ENCODE measurements around the gene CEP57. TPM values are rescaled to one million over a fixed set of nuclear protein-coding genes. Genes with fewer than 3 reads are reported as not detected.
A peak's percentile ranks its signal among the peaks of the same experiment; 100 is the strongest.

Gene CEP57
- total and polyA plus RNA-seq, 2 of the 13 experiments (the other 11 are each of a cell fraction or from before 2014, with no cell fraction given) = 34.3 to 59.4 TPM

DNA sequence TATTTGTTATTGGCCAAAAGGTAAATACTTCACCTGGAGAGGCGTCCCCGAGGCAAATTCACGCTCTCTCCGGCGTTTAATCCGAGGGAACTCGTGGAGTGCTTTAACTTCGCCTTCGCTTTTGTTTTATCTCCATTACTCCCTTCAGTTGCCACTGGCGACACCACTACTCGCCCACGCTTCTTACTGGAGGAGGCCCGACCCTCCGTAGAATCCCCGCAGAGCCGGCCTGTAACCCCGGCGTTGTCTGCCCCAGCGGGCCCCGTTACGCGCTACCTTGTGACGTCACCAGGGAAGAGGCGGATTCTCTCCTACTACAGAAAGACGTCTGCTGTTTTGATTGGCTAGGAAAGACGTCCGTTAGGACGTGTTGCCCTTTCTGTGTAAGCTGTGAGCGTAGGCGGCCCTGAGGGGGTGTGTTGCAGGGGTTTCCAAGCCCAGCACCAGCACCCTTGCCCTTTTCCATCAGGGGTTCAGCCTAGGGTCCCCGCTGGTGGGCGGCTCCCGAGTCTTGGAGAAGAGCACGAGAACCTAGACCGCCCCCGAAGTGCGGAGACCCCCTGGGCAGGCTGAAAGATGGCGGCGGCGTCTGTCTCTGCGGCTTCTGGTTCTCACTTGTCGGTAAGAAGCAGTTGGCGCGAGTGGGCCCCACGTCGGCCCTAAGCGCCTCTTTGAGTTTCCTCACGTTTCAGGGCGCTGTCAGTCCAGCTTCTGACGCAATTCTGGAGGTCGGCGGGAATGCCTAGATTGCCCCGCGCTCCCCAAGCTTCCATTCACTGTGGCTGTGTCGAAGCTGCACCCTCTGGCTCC, at the start of gene CEP57 (continued):
- TF ChIP-seq ZBTB38 (CRISPR knock-in tag; IDR thresholded peaks at IDR 0.05) (no peak), ZBTB1 (CRISPR knock-in tag; IDR thresholded peaks at IDR 0.05; ENCODE audit: borderline replicate concordance) (no peak), ZNF776 (CRISPR knock-in tag; IDR thresholded peaks at IDR 0.05) (no peak), POGZ (CRISPR knock-in tag; IDR thresholded peaks at IDR 0.05) (no peak), ZNF343 (CRISPR knock-in tag; IDR thresholded peaks at IDR 0.05) (peak; percentile 9; the same call in 1 of the 2 replicates), SNAI1 (CRISPR knock-in tag; IDR thresholded peaks at IDR 0.05; ENCODE audit: borderline replicate concordance) (0 out of 2 replicates have a peak, but pooled peaks have one; percentile 9), ZKSCAN8 (CRISPR knock-in tag; IDR thresholded peaks at IDR 0.05; ENCODE audit: borderline replicate concordance) (no peak), CREB1 (IDR thresholded peaks at IDR 0.05) (peak; percentile 100), CREB1 (CRISPR knock-in tag; IDR thresholded peaks at IDR 0.05) (peak; percentile 96), YY1 (IDR thresholded peaks at IDR 0.05; ENCODE audit: insufficient read depth, insufficient replicate concordance, low read depth, low read length) (peak; percentile 85), ZNF563 (CRISPR knock-in tag; IDR thresholded peaks at IDR 0.05) (0 out of 2 replicates have a peak, but pooled peaks have one; percentile 32), RARA (CRISPR knock-in tag; IDR thresholded peaks at IDR 0.05) (0 out of 2 replicates have a peak, but pooled peaks have one; percentile 8), ZNF619 (CRISPR knock-in tag; IDR thresholded peaks at IDR 0.05) (no peak; the same call in 1 of the 2 replicates), TMF1 (CRISPR knock-in tag; IDR thresholded peaks at IDR 0.05; ENCODE audit: low read depth) (no peak), ATRX (CRISPR knock-in tag; IDR thresholded peaks at IDR 0.05; ENCODE audit: borderline replicate concordance) (no peak)
- TF ChIP-seq, protein P1, sequence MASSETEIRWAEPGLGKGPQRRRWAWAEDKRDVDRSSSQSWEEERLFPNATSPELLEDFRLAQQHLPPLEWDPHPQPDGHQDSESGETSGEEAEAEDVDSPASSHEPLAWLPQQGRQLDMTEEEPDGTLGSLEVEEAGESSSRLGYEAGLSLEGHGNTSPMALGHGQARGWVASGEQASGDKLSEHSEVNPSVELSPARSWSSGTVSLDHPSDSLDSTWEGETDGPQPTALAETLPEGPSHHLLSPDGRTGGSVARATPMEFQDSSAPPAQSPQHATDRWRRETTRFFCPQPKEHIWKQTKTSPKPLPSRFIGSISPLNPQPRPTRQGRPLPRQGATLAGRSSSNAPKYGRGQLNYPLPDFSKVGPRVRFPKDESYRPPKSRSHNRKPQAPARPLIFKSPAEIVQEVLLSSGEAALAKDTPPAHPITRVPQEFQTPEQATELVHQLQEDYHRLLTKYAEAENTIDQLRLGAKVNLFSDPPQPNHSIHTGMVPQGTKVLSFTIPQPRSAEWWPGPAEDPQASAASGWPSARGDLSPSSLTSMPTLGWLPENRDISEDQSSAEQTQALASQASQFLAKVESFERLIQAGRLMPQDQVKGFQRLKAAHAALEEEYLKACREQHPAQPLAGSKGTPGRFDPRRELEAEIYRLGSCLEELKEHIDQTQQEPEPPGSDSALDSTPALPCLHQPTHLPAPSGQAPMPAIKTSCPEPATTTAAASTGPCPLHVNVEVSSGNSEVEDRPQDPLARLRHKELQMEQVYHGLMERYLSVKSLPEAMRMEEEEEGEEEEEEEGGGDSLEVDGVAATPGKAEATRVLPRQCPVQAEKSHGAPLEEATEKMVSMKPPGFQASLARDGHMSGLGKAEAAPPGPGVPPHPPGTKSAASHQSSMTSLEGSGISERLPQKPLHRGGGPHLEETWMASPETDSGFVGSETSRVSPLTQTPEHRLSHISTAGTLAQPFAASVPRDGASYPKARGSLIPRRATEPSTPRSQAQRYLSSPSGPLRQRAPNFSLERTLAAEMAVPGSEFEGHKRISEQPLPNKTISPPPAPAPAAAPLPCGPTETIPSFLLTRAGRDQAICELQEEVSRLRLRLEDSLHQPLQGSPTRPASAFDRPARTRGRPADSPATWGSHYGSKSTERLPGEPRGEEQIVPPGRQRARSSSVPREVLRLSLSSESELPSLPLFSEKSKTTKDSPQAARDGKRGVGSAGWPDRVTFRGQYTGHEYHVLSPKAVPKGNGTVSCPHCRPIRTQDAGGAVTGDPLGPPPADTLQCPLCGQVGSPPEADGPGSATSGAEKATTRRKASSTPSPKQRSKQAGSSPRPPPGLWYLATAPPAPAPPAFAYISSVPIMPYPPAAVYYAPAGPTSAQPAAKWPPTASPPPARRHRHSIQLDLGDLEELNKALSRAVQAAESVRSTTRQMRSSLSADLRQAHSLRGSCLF (CRISPR knock-in tag; IDR thresholded peaks at IDR 0.05; ENCODE audit: borderline replicate concordance) = 0 out of 2 replicates have a peak, but pooled peaks have one; percentile 15
- TF ChIP-seq, protein P2, sequence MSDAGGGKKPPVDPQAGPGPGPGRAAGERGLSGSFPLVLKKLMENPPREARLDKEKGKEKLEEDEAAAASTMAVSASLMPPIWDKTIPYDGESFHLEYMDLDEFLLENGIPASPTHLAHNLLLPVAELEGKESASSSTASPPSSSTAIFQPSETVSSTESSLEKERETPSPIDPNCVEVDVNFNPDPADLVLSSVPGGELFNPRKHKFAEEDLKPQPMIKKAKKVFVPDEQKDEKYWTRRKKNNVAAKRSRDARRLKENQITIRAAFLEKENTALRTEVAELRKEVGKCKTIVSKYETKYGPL (CRISPR knock-in tag; IDR thresholded peaks at IDR 0.05) = no peak
- TF ChIP-seq, protein P3, sequence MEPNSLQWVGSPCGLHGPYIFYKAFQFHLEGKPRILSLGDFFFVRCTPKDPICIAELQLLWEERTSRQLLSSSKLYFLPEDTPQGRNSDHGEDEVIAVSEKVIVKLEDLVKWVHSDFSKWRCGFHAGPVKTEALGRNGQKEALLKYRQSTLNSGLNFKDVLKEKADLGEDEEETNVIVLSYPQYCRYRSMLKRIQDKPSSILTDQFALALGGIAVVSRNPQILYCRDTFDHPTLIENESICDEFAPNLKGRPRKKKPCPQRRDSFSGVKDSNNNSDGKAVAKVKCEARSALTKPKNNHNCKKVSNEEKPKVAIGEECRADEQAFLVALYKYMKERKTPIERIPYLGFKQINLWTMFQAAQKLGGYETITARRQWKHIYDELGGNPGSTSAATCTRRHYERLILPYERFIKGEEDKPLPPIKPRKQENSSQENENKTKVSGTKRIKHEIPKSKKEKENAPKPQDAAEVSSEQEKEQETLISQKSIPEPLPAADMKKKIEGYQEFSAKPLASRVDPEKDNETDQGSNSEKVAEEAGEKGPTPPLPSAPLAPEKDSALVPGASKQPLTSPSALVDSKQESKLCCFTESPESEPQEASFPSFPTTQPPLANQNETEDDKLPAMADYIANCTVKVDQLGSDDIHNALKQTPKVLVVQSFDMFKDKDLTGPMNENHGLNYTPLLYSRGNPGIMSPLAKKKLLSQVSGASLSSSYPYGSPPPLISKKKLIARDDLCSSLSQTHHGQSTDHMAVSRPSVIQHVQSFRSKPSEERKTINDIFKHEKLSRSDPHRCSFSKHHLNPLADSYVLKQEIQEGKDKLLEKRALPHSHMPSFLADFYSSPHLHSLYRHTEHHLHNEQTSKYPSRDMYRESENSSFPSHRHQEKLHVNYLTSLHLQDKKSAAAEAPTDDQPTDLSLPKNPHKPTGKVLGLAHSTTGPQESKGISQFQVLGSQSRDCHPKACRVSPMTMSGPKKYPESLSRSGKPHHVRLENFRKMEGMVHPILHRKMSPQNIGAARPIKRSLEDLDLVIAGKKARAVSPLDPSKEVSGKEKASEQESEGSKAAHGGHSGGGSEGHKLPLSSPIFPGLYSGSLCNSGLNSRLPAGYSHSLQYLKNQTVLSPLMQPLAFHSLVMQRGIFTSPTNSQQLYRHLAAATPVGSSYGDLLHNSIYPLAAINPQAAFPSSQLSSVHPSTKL (CRISPR knock-in tag; IDR thresholded peaks at IDR 0.05) = no peak
